ENCODE results near the gene NUDT1. TPM values are rescaled to one million over a fixed set of nuclear protein-coding genes. Genes with fewer than 3 reads are reported as not detected.

The NUDT1 gene
- total and polyA plus RNA-seq, 2 experiments from 2014 or later = 54.5 to 163 TPM

- Mint-ChIP-seq H3K27me3 (ENCODE audit: insufficient read depth, low read depth, poor library complexity) (peaks cover 10% of the 10 kb centered on the region), H3K4me1 (no peaks in the 10 kb centered on the region), H3K27ac (no peak overlapping the region), H3K9me3 (no peaks in the 10 kb centered on the region), H3K36me3 (ENCODE audit: low read depth) (peaks cover 80% of the 10 kb centered on the region), H3K4me3 (no peak overlapping the region)
- no peaks in the 10 kb centered on the region for H3K4me1 ChIP-seq (ENCODE audit: insufficient read depth)
- no peak for DNase-seq (ENCODE audit: low spot score)
- H3F3A ChIP-seq (replicated peaks; ENCODE audit: low read depth) = no peaks in the 10 kb centered on the region
- no peak overlapping the region for H3K4me2 ChIP-seq
- H3K9me2 ChIP-seq (ENCODE audit: insufficient read depth) = no peaks in the 10 kb centered on the region
- H3K36me3 ChIP-seq (ENCODE audit: insufficient read depth) = peaks cover 18% of the 10 kb centered on the region
- no peak for ATAC-seq
- H4K20me1 ChIP-seq (replicated peaks; ENCODE audit: insufficient read depth) = no peaks in the 10 kb centered on the region; the same call in 1 of the 2 replicates
- TF ChIP-seq STAT1 (IDR thresholded peaks at IDR 0.05; ENCODE audit: unreplicated experiment) = no peak
- TF ChIP-seq, protein P1, sequence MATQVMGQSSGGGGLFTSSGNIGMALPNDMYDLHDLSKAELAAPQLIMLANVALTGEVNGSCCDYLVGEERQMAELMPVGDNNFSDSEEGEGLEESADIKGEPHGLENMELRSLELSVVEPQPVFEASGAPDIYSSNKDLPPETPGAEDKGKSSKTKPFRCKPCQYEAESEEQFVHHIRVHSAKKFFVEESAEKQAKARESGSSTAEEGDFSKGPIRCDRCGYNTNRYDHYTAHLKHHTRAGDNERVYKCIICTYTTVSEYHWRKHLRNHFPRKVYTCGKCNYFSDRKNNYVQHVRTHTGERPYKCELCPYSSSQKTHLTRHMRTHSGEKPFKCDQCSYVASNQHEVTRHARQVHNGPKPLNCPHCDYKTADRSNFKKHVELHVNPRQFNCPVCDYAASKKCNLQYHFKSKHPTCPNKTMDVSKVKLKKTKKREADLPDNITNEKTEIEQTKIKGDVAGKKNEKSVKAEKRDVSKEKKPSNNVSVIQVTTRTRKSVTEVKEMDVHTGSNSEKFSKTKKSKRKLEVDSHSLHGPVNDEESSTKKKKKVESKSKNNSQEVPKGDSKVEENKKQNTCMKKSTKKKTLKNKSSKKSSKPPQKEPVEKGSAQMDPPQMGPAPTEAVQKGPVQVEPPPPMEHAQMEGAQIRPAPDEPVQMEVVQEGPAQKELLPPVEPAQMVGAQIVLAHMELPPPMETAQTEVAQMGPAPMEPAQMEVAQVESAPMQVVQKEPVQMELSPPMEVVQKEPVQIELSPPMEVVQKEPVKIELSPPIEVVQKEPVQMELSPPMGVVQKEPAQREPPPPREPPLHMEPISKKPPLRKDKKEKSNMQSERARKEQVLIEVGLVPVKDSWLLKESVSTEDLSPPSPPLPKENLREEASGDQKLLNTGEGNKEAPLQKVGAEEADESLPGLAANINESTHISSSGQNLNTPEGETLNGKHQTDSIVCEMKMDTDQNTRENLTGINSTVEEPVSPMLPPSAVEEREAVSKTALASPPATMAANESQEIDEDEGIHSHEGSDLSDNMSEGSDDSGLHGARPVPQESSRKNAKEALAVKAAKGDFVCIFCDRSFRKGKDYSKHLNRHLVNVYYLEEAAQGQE (IDR thresholded peaks at IDR 0.05; ENCODE audit: unreplicated experiment) = no peak
- TF ChIP-seq CREB1 (CRISPR knock-in tag; IDR thresholded peaks at IDR 0.05; ENCODE audit: low read depth) = no peak
- no peak for TF ChIP-seq CTCF (conservative IDR thresholded peaks at IDR 0.05; ENCODE audit: low read depth in 2 of 2)
- TF ChIP-seq JUNB (IDR thresholded peaks at IDR 0.05; ENCODE audit: unreplicated experiment) = no peak
- no peak for TF ChIP-seq ZNF462 (CRISPR knock-in tag; IDR thresholded peaks at IDR 0.05)
- no peaks in the 10 kb centered on the region for H3K27me3 ChIP-seq (ENCODE audit: insufficient read depth)
- H2AFZ ChIP-seq = no peak overlapping the region
- H3K79me2 ChIP-seq (replicated peaks; ENCODE audit: insufficient read depth) = peaks cover 9% of the 10 kb centered on the region; the same call in 1 of the 2 replicates
- no peak overlapping the region for H3K4me3 ChIP-seq
- H3K27ac ChIP-seq (ENCODE audit: low read depth) = no peak overlapping the region
Observed at GRCh38 chr7:2215851-2216250, 26.2 kb upstream of the NUDT1 start.

Measured in GM23338 (cell line).